ENCODE results near the gene CFAP99.

GRCh38 chr4:2409381-2409783, 9.4 kb upstream of the CFAP99 start:
- TF ChIP-seq CTCF (IDR thresholded peaks at IDR 0.05), result no peak
- no peak for TF ChIP-seq EZH2 (IDR thresholded peaks at IDR 0.05; ENCODE audit: borderline replicate concordance, insufficient read depth, low read depth, low read length, poor library complexity, severe bottlenecking)

Data from B cell (primary cell).